ENCODE results near the gene ZNF608. TPM values are rescaled to one million over a fixed set of nuclear protein-coding genes. Genes with fewer than 3 reads are reported as not detected.

The ZNF608 gene
- total and polyA plus RNA-seq, 2 experiments from 2014 or later, result 20.5 to 42.4 TPM

DNA sequence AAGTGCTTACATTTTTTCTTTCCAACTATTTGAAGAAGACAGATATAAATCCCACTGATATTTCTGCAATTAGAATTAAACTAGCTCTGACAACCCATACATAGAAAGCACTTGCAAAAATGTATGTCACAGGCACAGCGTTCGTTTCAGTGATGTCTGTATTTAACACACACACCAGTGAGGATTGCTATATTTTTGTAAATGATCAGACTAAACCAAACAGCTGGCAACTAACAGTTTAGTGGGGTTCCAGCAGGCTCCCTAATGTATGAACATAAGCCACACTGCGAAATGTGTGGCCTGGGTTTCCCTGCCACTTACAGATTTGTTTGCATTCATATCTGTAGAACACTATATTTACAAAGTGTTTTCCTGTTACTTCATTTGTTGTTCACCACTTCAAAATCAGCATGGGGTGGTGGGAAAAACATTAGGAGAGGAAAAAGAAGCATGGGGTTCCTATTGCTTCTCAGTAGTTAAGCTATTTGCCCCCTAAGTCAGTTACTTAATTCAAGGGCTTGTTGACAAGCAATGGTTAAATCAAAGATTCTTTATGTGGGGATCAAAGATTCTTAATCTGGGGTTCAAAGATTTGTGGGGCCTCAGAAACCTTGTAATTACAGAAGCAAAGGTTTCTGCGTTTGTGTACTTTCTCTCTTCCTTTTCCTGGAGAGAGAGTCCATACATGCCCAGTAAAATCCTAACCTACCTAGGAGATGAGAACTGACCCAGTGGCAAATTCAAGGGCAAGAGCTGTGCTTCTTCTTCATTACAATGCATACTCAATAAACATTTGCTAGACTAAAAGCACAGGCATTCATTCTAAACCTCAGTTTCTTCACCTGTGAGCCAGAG is 27.1 kb downstream of the ZNF608 start (continued):
- TF ChIP-seq, protein P1, sequence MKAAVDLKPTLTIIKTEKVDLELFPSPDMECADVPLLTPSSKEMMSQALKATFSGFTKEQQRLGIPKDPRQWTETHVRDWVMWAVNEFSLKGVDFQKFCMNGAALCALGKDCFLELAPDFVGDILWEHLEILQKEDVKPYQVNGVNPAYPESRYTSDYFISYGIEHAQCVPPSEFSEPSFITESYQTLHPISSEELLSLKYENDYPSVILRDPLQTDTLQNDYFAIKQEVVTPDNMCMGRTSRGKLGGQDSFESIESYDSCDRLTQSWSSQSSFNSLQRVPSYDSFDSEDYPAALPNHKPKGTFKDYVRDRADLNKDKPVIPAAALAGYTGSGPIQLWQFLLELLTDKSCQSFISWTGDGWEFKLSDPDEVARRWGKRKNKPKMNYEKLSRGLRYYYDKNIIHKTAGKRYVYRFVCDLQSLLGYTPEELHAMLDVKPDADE (IDR thresholded peaks at IDR 0.05), result no peak

DNA sequence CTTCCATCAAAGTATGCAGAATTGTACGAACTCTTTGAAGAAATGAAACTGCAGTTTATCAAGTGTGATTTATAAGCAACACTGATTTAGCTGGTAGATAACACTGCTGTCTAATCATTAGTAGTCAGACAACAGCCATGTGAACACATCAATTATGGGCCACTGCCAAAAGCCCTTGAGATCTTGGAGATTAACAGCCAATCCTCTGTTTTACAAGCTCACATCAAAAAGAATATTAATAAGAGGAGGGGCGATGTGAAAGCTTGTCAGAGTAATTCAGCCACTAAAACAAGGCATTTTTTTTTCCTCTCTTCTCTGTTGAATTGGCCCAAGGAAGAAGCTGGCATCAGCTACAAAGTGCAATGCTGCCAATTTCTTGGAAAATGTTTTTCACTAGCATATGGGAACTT is 28.1 kb downstream of the ZNF608 start:
- Histone ChIP-seq H4K20me1 (replicated peaks; ENCODE audit: insufficient read depth) (no peaks in the 10 kb centered on the region; the same call in 1 of the 2 replicates), H3K4me2 (no peak overlapping the region), H2AFZ (no peak overlapping the region), H3K9me2 (ENCODE audit: insufficient read depth) (no peaks in the 10 kb centered on the region), H3K27me3 (ENCODE audit: insufficient read depth) (no peaks in the 10 kb centered on the region), H3K4me3 (no peak overlapping the region), H3K4me1 (ENCODE audit: insufficient read depth) (peaks cover 47% of the 10 kb centered on the region), H3K27ac (ENCODE audit: low read depth) (no peak overlapping the region), H3K36me3 (ENCODE audit: insufficient read depth) (no peaks in the 10 kb centered on the region), H3K79me2 (replicated peaks; ENCODE audit: insufficient read depth) (peaks cover 99% of the 10 kb centered on the region), H3F3A (replicated peaks; ENCODE audit: low read depth) (no peaks in the 10 kb centered on the region)
- Mint-ChIP-seq H3K4me3 (no peak overlapping the region), H3K9me3 (no peaks in the 10 kb centered on the region), H3K27me3 (ENCODE audit: insufficient read depth, low read depth, poor library complexity) (no peaks in the 10 kb centered on the region), H3K36me3 (ENCODE audit: low read depth) (no peaks in the 10 kb centered on the region; the same call in 2 of the 3 replicates), H3K27ac (no peak overlapping the region), H3K4me1 (peaks cover 57% of the 10 kb centered on the region)
- ATAC-seq (no peak), DNase-seq (ENCODE audit: low spot score) (no peak)
- TF ChIP-seq, protein P1 (IDR thresholded peaks at IDR 0.05), result no peak
- TF ChIP-seq POLR2AphosphoS5 (IDR thresholded peaks at IDR 0.05; ENCODE audit: low read depth) (no peak), STAT1 (IDR thresholded peaks at IDR 0.05; ENCODE audit: unreplicated experiment) (no peak), EZH2phosphoT487 (IDR thresholded peaks at IDR 0.05; ENCODE audit: unreplicated experiment) (no peak), EZH2 (IDR thresholded peaks at IDR 0.05; ENCODE audit: low read depth, unreplicated experiment) (no peak), ZNF331 (CRISPR knock-in tag; IDR thresholded peaks at IDR 0.05; ENCODE audit: low read depth) (no peak), NANOG (IDR thresholded peaks at IDR 0.05; ENCODE audit: borderline replicate concordance) (no peak), CREB1 (CRISPR knock-in tag; IDR thresholded peaks at IDR 0.05; ENCODE audit: low read depth) (no peak)
- TF ChIP-seq, protein P2, sequence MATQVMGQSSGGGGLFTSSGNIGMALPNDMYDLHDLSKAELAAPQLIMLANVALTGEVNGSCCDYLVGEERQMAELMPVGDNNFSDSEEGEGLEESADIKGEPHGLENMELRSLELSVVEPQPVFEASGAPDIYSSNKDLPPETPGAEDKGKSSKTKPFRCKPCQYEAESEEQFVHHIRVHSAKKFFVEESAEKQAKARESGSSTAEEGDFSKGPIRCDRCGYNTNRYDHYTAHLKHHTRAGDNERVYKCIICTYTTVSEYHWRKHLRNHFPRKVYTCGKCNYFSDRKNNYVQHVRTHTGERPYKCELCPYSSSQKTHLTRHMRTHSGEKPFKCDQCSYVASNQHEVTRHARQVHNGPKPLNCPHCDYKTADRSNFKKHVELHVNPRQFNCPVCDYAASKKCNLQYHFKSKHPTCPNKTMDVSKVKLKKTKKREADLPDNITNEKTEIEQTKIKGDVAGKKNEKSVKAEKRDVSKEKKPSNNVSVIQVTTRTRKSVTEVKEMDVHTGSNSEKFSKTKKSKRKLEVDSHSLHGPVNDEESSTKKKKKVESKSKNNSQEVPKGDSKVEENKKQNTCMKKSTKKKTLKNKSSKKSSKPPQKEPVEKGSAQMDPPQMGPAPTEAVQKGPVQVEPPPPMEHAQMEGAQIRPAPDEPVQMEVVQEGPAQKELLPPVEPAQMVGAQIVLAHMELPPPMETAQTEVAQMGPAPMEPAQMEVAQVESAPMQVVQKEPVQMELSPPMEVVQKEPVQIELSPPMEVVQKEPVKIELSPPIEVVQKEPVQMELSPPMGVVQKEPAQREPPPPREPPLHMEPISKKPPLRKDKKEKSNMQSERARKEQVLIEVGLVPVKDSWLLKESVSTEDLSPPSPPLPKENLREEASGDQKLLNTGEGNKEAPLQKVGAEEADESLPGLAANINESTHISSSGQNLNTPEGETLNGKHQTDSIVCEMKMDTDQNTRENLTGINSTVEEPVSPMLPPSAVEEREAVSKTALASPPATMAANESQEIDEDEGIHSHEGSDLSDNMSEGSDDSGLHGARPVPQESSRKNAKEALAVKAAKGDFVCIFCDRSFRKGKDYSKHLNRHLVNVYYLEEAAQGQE (IDR thresholded peaks at IDR 0.05; ENCODE audit: unreplicated experiment), result no peak
- TF ChIP-seq, protein P3, sequence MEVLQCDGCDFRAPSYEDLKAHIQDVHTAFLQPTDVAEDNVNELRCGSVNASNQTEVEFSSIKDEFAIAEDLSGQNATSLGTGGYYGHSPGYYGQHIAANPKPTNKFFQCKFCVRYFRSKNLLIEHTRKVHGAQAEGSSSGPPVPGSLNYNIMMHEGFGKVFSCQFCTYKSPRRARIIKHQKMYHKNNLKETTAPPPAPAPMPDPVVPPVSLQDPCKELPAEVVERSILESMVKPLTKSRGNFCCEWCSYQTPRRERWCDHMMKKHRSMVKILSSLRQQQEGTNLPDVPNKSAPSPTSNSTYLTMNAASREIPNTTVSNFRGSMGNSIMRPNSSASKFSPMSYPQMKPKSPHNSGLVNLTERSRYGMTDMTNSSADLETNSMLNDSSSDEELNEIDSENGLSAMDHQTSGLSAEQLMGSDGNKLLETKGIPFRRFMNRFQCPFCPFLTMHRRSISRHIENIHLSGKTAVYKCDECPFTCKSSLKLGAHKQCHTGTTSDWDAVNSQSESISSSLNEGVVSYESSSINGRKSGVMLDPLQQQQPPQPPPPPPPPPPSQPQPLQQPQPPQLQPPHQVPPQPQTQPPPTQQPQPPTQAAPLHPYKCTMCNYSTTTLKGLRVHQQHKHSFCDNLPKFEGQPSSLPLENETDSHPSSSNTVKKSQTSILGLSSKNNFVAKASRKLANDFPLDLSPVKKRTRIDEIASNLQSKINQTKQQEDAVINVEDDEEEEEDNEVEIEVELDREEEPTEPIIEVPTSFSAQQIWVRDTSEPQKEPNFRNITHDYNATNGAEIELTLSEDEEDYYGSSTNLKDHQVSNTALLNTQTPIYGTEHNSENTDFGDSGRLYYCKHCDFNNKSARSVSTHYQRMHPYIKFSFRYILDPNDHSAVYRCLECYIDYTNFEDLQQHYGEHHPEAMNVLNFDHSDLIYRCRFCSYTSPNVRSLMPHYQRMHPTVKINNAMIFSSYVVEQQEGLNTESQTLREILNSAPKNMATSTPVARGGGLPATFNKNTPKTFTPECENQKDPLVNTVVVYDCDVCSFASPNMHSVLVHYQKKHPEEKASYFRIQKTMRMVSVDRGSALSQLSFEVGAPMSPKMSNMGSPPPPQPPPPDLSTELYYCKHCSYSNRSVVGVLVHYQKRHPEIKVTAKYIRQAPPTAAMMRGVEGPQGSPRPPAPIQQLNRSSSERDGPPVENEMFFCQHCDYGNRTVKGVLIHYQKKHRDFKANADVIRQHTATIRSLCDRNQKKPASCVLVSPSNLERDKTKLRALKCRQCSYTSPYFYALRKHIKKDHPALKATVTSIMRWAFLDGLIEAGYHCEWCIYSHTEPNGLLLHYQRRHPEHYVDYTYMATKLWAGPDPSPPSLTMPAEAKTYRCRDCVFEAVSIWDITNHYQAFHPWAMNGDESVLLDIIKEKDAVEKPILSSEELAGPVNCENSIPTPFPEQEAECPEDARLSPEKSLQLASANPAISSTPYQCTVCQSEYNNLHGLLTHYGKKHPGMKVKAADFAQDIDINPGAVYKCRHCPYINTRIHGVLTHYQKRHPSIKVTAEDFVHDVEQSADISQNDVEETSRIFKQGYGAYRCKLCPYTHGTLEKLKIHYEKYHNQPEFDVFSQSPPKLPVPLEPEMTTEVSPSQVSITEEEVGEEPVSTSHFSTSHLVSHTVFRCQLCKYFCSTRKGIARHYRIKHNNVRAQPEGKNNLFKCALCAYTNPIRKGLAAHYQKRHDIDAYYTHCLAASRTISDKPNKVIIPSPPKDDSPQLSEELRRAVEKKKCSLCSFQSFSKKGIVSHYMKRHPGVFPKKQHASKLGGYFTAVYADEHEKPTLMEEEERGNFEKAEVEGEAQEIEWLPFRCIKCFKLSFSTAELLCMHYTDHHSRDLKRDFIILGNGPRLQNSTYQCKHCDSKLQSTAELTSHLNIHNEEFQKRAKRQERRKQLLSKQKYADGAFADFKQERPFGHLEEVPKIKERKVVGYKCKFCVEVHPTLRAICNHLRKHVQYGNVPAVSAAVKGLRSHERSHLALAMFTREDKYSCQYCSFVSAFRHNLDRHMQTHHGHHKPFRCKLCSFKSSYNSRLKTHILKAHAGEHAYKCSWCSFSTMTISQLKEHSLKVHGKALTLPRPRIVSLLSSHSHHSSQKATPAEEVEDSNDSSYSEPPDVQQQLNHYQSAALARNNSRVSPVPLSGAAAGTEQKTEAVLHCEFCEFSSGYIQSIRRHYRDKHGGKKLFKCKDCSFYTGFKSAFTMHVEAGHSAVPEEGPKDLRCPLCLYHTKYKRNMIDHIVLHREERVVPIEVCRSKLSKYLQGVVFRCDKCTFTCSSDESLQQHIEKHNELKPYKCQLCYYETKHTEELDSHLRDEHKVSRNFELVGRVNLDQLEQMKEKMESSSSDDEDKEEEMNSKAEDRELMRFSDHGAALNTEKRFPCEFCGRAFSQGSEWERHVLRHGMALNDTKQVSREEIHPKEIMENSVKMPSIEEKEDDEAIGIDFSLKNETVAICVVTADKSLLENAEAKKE (CRISPR knock-in tag; IDR thresholded peaks at IDR 0.05), result no peak

All from GM23338 (cell line).